Right forelimb (tissue), 1 donor: ENCODE measurements around the gene ZNF177.

Experiments used
- DNase-seq: peaks from one replicate; pipeline ENCODE4 v3.0.0-alpha.2; 2018

The ZNF177 gene

GRCh38 chr19:9430444-9430843 is 67.6 kb downstream of the ZNF177 start:
- DNase-seq = no peak

GRCh38 chr19:9431475-9431874 is 68.7 kb downstream of the ZNF177 start:
- DNase-seq = no peak
